KG1 (cell line): ENCODE data around the gene SF3B6.

Experiments
- DNase-seq: peaks from one replicate; lab custom pipeline; 2025; lab: John Stamatoyannopoulos, UW

Gene SF3B6

GRCh38 chr2:24018241-24018640, 57.9 kb downstream of the SF3B6 start:
- DNase-seq, result no peak

GRCh38 chr2:24017711-24018110, 58.4 kb downstream of the SF3B6 start:
- no peak for DNase-seq
